GM18951 (cell line): Measurements from ENCODE around the gene PTPN7.

Experiments
- POLR2A ChIP-seq: IDR thresholded peaks from 4 replicates; pipeline ENCODE4 v1.6.1; 2011; ENCODE audit warnings: mild to moderate bottlenecking; ENCODE audit not compliant: insufficient read length, insufficient read depth; ENCODE audit errors: extremely low read depth
- in situ Hi-C: fragments of 300-500 bp; cut with MboI; formaldehyde crosslinking; loops from one replicate; pipeline ENCODE4 v1.12.0; 2022; ENCODE audit warnings: low sequenced_read_pairs, mixed read lengths, inconsistent platforms; ENCODE audit not compliant: unreplicated experiment

Gene PTPN7

GRCh38 chr1:202160377-202160940 is at the start of gene PTPN7:
TSS of gene PTPN7 (minus strand) at chr1:202160602. CDS start at chr1:202159402, 1,200 bp downstream.
- peak; percentile 69 for TF ChIP-seq POLR2A
- in situ Hi-C loops: no loop called here

GRCh38 chr1:202208351-202208857 is 48.0 kb upstream of the PTPN7 start:
- in situ Hi-C loops: loop anchor here (10.0 kb wide), 1 partner anchor 116 kb away; no protein-coding TSS in a partner anchor

GRCh38 chr1:202207292-202207691 is 46.9 kb upstream of the PTPN7 start:
- in situ Hi-C loops: loop anchor here (10.0 kb wide), 1 partner anchor 118 kb away; no protein-coding TSS in a partner anchor
- no peak for TF ChIP-seq POLR2A

More at GRCh38 chr1:202208351-202208857, 48.0 kb upstream of the PTPN7 start:
- TF ChIP-seq POLR2A: no peak

GRCh38 chr1:202205523-202206190 is 45.3 kb upstream of the PTPN7 start:
- no peak for TF ChIP-seq POLR2A
- in situ Hi-C loops: loop anchor here (10.0 kb wide), 1 partner anchor 119 kb away; no protein-coding TSS in a partner anchor

GRCh38 chr1:202204065-202204464 is 43.7 kb upstream of the PTPN7 start:
- TF ChIP-seq POLR2A: no peak
- in situ Hi-C loops: loop anchor here (10.0 kb wide), 1 partner anchor 121 kb away; no protein-coding TSS in a partner anchor

GRCh38 chr1:202203238-202204039 is 43.0 kb upstream of the PTPN7 start:
- in situ Hi-C loops: loop anchor here (10.0 kb wide), 1 partner anchor 121 kb away; no protein-coding TSS in a partner anchor
- no peak for TF ChIP-seq POLR2A

- no peak for TF ChIP-seq POLR2A
- in situ Hi-C loops: loop anchor here (10.0 kb wide), 1 partner anchor 122 kb away; no protein-coding TSS in a partner anchor
Observed at GRCh38 chr1:202202500-202203168, 42.2 kb upstream of the PTPN7 start.

GRCh38 chr1:202201971-202202370 is 41.6 kb upstream of the PTPN7 start:
- in situ Hi-C loops: loop anchor here (10.0 kb wide), 1 partner anchor 123 kb away; no protein-coding TSS in a partner anchor
- no peak for TF ChIP-seq POLR2A

- in situ Hi-C loops: loop anchor here (10.0 kb wide), 1 partner anchor 124 kb away; no protein-coding TSS in a partner anchor
- no peak for TF ChIP-seq POLR2A
Observed at GRCh38 chr1:202201266-202201665, 40.9 kb upstream of the PTPN7 start.

GRCh38 chr1:202200669-202201068 is 40.3 kb upstream of the PTPN7 start:
- in situ Hi-C loops: loop anchor here (10.0 kb wide), 1 partner anchor 124 kb away; no protein-coding TSS in a partner anchor

GRCh38 chr1:202200112-202200548 is 39.7 kb upstream of the PTPN7 start:
- no peak for TF ChIP-seq POLR2A
- in situ Hi-C loops: loop anchor here (10.0 kb wide), 1 partner anchor 125 kb away; no protein-coding TSS in a partner anchor

More at GRCh38 chr1:202200669-202201068, 40.3 kb upstream of the PTPN7 start:
- TF ChIP-seq POLR2A: no peak
